H9 (cell line): Measurements from ENCODE around the gene TBC1D22A. TPM values are rescaled to one million over a fixed set of nuclear protein-coding genes. Genes with fewer than 3 reads are reported as not detected.

Source experiments
- DNase-seq: peaks from one replicate; pipeline ENCODE4 v3.0.0-alpha.2; 2017
- H2AFZ ChIP-seq: one replicate; pipeline ENCODE4 v1.6.1; 2013; ENCODE audit warnings: mild to moderate bottlenecking, low read length, control low read depth, moderate library complexity
- H2AK5ac ChIP-seq: 2 replicates; pipeline ENCODE4 v1.6.1; 2013; ENCODE audit warnings: low read length, control low read depth, mixed read lengths; ENCODE audit not compliant: insufficient read length
- H2BK120ac ChIP-seq: one replicate; pipeline ENCODE4 v1.6.1; 2013; ENCODE audit warnings: low read depth, mild to moderate bottlenecking, low read length, control low read depth, inconsistent platforms; ENCODE audit not compliant: poor library complexity, severe bottlenecking
- H2BK12ac ChIP-seq: 2 replicates; pipeline ENCODE4 v1.6.1; 2013; ENCODE audit warnings: low read length, control low read depth, mixed read lengths, low read depth; ENCODE audit not compliant: insufficient read length
- H2BK15ac ChIP-seq: 2 replicates; pipeline ENCODE4 v1.6.1; 2013; ENCODE audit warnings: low read depth, low read length, control low read depth
- H2BK20ac ChIP-seq: one replicate; pipeline ENCODE4 v1.6.1; 2013; ENCODE audit warnings: low read depth, mild to moderate bottlenecking, low read length, control low read depth, inconsistent platforms; ENCODE audit not compliant: poor library complexity, severe bottlenecking
- H2BK5ac ChIP-seq: 2 replicates; pipeline ENCODE4 v1.6.1; 2013; ENCODE audit warnings: low read length, control low read depth, mixed read lengths; ENCODE audit not compliant: insufficient read length
- H3K14ac ChIP-seq: 2 replicates; pipeline ENCODE4 v1.6.1; 2013; ENCODE audit warnings: low read length, control low read depth; ENCODE audit not compliant: insufficient read depth
- H3K18ac ChIP-seq: 2 replicates; pipeline ENCODE4 v1.6.1; 2013; ENCODE audit warnings: low read depth, mild to moderate bottlenecking, mixed read lengths, low read length, control low read depth; ENCODE audit not compliant: insufficient read length
- H3K23ac ChIP-seq: 2 replicates; pipeline ENCODE4 v1.6.1; 2013; ENCODE audit warnings: low read length, control low read depth, mixed read lengths, low read depth; ENCODE audit not compliant: insufficient read length
- H3K23me2 ChIP-seq: 2 replicates; pipeline ENCODE4 v1.6.1; 2013; ENCODE audit warnings: low read depth, mild to moderate bottlenecking, mixed read lengths, low read length, control low read depth; ENCODE audit not compliant: insufficient read length, poor library complexity, severe bottlenecking
- H3K27ac ChIP-seq: 2 replicates; pipeline ENCODE4 v1.5.1; 2013; ENCODE audit warnings: low read length, control low read depth, mixed read lengths, low read depth; ENCODE audit not compliant: insufficient read length
- H3K27me3 ChIP-seq: 2 replicates; pipeline ENCODE4 v1.6.1; 2013; ENCODE audit warnings: low read length, control low read depth, inconsistent platforms; ENCODE audit not compliant: insufficient read depth
- H3K4ac ChIP-seq: 2 replicates; pipeline ENCODE4 v1.6.1; 2013; ENCODE audit warnings: low read depth, mild to moderate bottlenecking, control low read depth, inconsistent platforms, low read length, moderate library complexity
- H3K4me1 ChIP-seq: 2 replicates; pipeline ENCODE4 v1.6.1; 2013; ENCODE audit warnings: low read length, control low read depth, inconsistent platforms; ENCODE audit not compliant: insufficient read depth
- H3K4me2 ChIP-seq: 2 replicates; pipeline ENCODE4 v1.6.1; 2013; ENCODE audit warnings: low read length, control low read depth, mixed read lengths; ENCODE audit not compliant: insufficient read length, insufficient read depth
- H3K56ac ChIP-seq: 2 replicates; pipeline ENCODE4 v1.6.1; 2013; ENCODE audit warnings: low read depth, mild to moderate bottlenecking, mixed read lengths, low read length, control low read depth; ENCODE audit not compliant: insufficient read length
- H3K79me1 ChIP-seq: 2 replicates; pipeline ENCODE4 v1.6.1; 2013; ENCODE audit warnings: low read depth, mild to moderate bottlenecking, moderate library complexity, low read length, control low read depth, inconsistent platforms; ENCODE audit not compliant: insufficient read depth, poor library complexity, severe bottlenecking
- H3K79me2 ChIP-seq: 2 replicates; pipeline ENCODE4 v1.6.1; 2013; ENCODE audit warnings: low read length, control low read depth, inconsistent platforms; ENCODE audit not compliant: insufficient read depth
- H3K9ac ChIP-seq: 2 replicates; pipeline ENCODE4 v1.6.1; 2013; ENCODE audit warnings: low read length, control low read depth, mixed read lengths; ENCODE audit not compliant: insufficient read length; ENCODE audit errors: extremely low read depth
- H3K9me3 ChIP-seq: one replicate; pipeline ENCODE4 v1.6.1; 2013; ENCODE audit warnings: low read depth, low read length, inconsistent platforms; ENCODE audit not compliant: control insufficient read depth
- H3T11ph ChIP-seq: one replicate; pipeline ENCODE4 v1.6.1; 2013; ENCODE audit warnings: mild to moderate bottlenecking, low read length, control low read depth, inconsistent platforms
- H4K20me1 ChIP-seq: one replicate; pipeline ENCODE4 v1.6.1; 2013; ENCODE audit not compliant: control insufficient read depth, insufficient read length, insufficient read depth
- H4K5ac ChIP-seq: 2 replicates; pipeline ENCODE4 v1.6.1; 2013; ENCODE audit warnings: low read depth, mild to moderate bottlenecking, mixed read lengths, low read length, control low read depth; ENCODE audit not compliant: insufficient read length
- H4K8ac ChIP-seq: replicated peaks from 2 replicates; pipeline ENCODE4 v1.6.1; 2013; ENCODE audit warnings: low read length, control low read depth, mixed read lengths, low read depth; ENCODE audit not compliant: insufficient read length
- H4K91ac ChIP-seq: 2 replicates; pipeline ENCODE4 v1.6.1; 2013; ENCODE audit warnings: low read depth, mild to moderate bottlenecking, moderate library complexity, mixed read lengths, low read length, control low read depth; ENCODE audit not compliant: insufficient read length
- H3K27ac Mint-ChIP-seq, 3 experiments: 2 replicates in 2 of 3; 3 replicates in 1 of 3; pipeline ENCODE4 v1.8.0; 2020 to 2021; ENCODE audit warnings: mixed read lengths in 3 of 3, mild to moderate bottlenecking in 1 of 3, moderate library complexity in 1 of 3
- H3K27me3 Mint-ChIP-seq: 2 replicates; pipeline ENCODE4 v1.8.0; 2021; ENCODE audit warnings: low read depth, mild to moderate bottlenecking, moderate library complexity, mixed read lengths
- H3K36me3 Mint-ChIP-seq, 3 experiments: 2 replicates in 2 of 3; 3 replicates in 1 of 3; pipeline ENCODE4 v1.8.0; 2020 to 2021; ENCODE audit warnings: low read depth in 3 of 3, mixed read lengths in 3 of 3; ENCODE audit not compliant: insufficient read depth in 1 of 3
- H3K4me1 Mint-ChIP-seq, 2 experiments: 2 replicates each; pipeline ENCODE4 v1.8.0; 2020; ENCODE audit warnings: mixed read lengths in 2 of 2
- H3K4me3 Mint-ChIP-seq, 2 experiments: 2 replicates in 1 of 2; 3 replicates in 1 of 2; pipeline ENCODE4 v1.8.0; 2020 to 2021; ENCODE audit warnings: mild to moderate bottlenecking in 2 of 2, mixed read lengths in 2 of 2, moderate library complexity in 1 of 2
- H3K9me3 Mint-ChIP-seq, 2 experiments: 2 replicates in 1 of 2; 3 replicates in 1 of 2; pipeline ENCODE4 v1.8.0; 2020; ENCODE audit warnings: mild to moderate bottlenecking in 2 of 2, mixed read lengths in 2 of 2, moderate library complexity in 1 of 2
- CTCF ChIP-seq: fragments of 200-600 bp; sonication (generic); conservative IDR thresholded peaks from 3 replicates; pipeline ENCODE4 v1.8.0; 2021; ENCODE audit warnings: antibody characterized with exemption, mild to moderate bottlenecking
- WGBS: extraction: QIAGEN DNeasy Blood & Tissue Kit; methylation state at CpG from one replicate; pipeline ENCODE4 v1.1.7; 2013; ENCODE audit warnings: missing lambda C conversion rate, low lambda C conversion rate, mixed read lengths; ENCODE audit not compliant: insufficient read length; ENCODE audit errors: extremely low coverage; 5-methylcytosine and 5-hydroxymethylcytosine counted together
- total RNA-seq: library from RNA; stranded (reverse); gene quantifications from 2 replicates; pipeline ENCODE4 v1.2.1, GENCODE V29; 2021

Gene TBC1D22A
- total RNA-seq, 1 experiment from 2014 or later, result 20.8 TPM

DNA sequence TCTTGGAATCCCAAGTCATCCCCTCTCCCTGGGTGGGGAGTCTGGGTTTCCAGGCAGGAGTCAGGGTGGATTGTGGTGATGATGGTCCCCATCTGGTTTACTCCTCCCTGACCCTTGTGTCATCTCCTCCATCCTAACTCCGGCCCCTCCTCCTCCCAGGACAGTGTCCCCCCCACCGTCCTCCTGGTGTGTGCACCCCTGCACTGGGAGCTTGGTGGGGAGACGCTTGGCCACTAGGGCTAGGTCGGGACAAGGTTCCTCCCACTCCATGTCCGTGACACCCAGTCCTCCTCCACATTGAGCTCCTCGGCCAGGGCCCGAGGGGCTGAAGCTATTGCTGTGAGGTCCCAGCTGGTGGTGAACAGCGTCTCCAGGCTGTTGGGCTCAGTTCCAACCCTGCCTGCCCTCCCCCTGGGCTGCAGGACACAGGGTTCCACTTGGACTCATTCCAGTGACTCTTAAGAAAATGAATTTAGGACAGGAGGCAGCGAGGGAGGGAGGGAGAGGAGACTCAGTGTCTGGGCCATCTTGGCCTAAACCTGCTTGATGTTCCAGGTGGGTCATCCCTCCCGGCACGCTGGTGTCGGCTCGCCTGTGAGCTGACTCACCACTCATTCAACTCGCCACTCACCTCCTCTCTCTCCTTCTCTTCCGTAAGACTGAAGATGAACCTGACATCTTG, 433.2 kb downstream of the TBC1D22A start:
- Histone ChIP-seq H3K56ac (no peak overlapping the region), H3K4me2 (no peak overlapping the region), H2BK20ac (no peak overlapping the region), H3K9ac (no peak overlapping the region), H3K79me1 (no peaks in the 10 kb centered on the region), H2AFZ (no peak overlapping the region), H4K91ac (no peak overlapping the region), H3K18ac (no peak overlapping the region), H3K9me3 (peaks cover 20% of the 10 kb centered on the region), H3K23ac (no peak overlapping the region), H2AK5ac (no peak overlapping the region), H2BK120ac (no peak overlapping the region), H3T11ph (no peak overlapping the region), H2BK15ac (no peak overlapping the region), H4K20me1 (no peaks in the 10 kb centered on the region), H3K4me1 (no peaks in the 10 kb centered on the region), H4K5ac (no peak overlapping the region), H2BK12ac (no peak overlapping the region), H3K14ac (no peak overlapping the region), H3K27me3 (no peaks in the 10 kb centered on the region), H4K8ac (no peak overlapping the region), H3K79me2 (no peaks in the 10 kb centered on the region), H3K27ac (no peak overlapping the region), H3K4ac (no peak overlapping the region), H2BK5ac (no peak overlapping the region), H3K23me2 (no peaks in the 10 kb centered on the region)
- H3K27ac Mint-ChIP-seq, result no peak overlapping the region
- H3K4me3 Mint-ChIP-seq, result no peak overlapping the region
- H3K4me1 Mint-ChIP-seq, result no peaks in the 10 kb centered on the region
- DNase-seq, result no peak
- no CpG with 5 or more reads among the region's 15 CpGs for WGBS
- H3K36me3 Mint-ChIP-seq, result peaks cover 0 to 23% (median 22%) of the 10 kb centered on the region in 3 experiments; a peak in 5 of 7 replicates
- peaks cover 0 to 86% of the 10 kb centered on the region in 2 experiments; a peak in 4 of 5 replicates for H3K9me3 Mint-ChIP-seq
- H3K27me3 Mint-ChIP-seq, result peaks cover 5% of the 10 kb centered on the region
- no peak for TF ChIP-seq CTCF
